ENCODE results near the gene CEP112.

DNA sequence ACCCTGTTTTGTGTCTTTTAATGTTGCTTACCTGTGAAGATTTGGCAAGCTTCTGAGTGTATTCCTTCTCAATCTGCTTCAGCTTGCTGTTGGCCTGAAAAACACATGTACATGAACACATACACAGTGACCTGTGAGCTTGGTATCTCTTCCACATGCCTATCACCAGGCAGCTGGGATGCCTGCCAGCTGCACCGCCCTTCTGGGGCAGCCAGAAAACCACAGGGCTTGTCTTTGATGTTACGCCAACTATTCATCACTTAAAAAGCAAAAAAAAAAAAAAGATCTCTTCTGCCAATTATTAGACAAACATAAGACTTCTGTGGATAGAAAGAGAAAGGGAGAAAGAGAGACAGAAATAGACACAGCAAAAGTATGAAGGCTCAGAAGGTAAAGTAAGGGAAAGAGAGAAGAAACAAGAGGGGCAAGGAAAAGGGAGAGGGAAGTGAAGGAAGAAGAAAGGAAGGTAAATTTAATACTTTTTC lies 441.3 kb downstream of the CEP112 start:
- TF ChIP-seq, protein P1, sequence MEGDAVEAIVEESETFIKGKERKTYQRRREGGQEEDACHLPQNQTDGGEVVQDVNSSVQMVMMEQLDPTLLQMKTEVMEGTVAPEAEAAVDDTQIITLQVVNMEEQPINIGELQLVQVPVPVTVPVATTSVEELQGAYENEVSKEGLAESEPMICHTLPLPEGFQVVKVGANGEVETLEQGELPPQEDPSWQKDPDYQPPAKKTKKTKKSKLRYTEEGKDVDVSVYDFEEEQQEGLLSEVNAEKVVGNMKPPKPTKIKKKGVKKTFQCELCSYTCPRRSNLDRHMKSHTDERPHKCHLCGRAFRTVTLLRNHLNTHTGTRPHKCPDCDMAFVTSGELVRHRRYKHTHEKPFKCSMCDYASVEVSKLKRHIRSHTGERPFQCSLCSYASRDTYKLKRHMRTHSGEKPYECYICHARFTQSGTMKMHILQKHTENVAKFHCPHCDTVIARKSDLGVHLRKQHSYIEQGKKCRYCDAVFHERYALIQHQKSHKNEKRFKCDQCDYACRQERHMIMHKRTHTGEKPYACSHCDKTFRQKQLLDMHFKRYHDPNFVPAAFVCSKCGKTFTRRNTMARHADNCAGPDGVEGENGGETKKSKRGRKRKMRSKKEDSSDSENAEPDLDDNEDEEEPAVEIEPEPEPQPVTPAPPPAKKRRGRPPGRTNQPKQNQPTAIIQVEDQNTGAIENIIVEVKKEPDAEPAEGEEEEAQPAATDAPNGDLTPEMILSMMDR (IDR thresholded peaks at IDR 0.05; ENCODE audit: insufficient read depth, low read depth, low read length), result no peak
- no peak for TF ChIP-seq EZH2 (IDR thresholded peaks at IDR 0.05; ENCODE audit: insufficient read depth, low read length)

All from astrocyte (in vitro differentiated cells and primary cell).